Measurements from ENCODE around the gene PRRT4. TPM values are rescaled to one million over a fixed set of nuclear protein-coding genes. Genes with fewer than 3 reads are reported as not detected.

The PRRT4 gene
- total RNA-seq, 4 donors from 2014 or later, result 0.42 to 1.8 (median 0.78) TPM; not detected in 1

GRCh38 chr7:128304212-128304611, 57.3 kb downstream of the PRRT4 start:
- TF ChIP-seq CTCF (IDR thresholded peaks at IDR 0.05), result no peak
- no peak for TF ChIP-seq EP300 (IDR thresholded peaks at IDR 0.05)
- TF ChIP-seq POLR2AphosphoS5 (IDR thresholded peaks at IDR 0.05), result no peak
- no peak for TF ChIP-seq POLR2A (IDR thresholded peaks at IDR 0.05; ENCODE audit: low read depth)
- H3K27me3 ChIP-seq, result no peaks in the 10 kb centered on the region
- WGBS, result 100% methylated on average over 1 of the region's 1 CpG
- no peak overlapping the region for H3K27ac ChIP-seq (replicated peaks in 1 of 4)
- no peak for DNase-seq (ENCODE audit: extremely low spot score)
- peaks cover 19 to 85% (median 50%) of the 10 kb centered on the region in 4 donors for H3K36me3 ChIP-seq
- intact Hi-C loops (cut with DNase I), result no loop called here
- no peak overlapping the region for H3K4me3 ChIP-seq
- no peaks in the 10 kb centered on the region for H3K9me3 ChIP-seq
- H3K4me1 ChIP-seq, result no peaks in the 10 kb centered on the region

- Histone ChIP-seq H3K9me3 (no peaks in the 10 kb centered on the region), H3K36me3 (peaks cover 13 to 79% (median 45%) of the 10 kb centered on the region in 4 donors), H3K4me1 (no peaks in the 10 kb centered on the region), H3K4me3 (no peak overlapping the region), H3K27ac (replicated peaks in 1 of 4) (no peak overlapping the region), H3K27me3 (no peaks in the 10 kb centered on the region)
- DNase-seq (ENCODE audit: extremely low spot score), result no peak
- no peak for TF ChIP-seq EP300 (IDR thresholded peaks at IDR 0.05)
- no peak for TF ChIP-seq CTCF (IDR thresholded peaks at IDR 0.05)
- TF ChIP-seq POLR2A (IDR thresholded peaks at IDR 0.05; ENCODE audit: low read depth), result no peak
- no peak for TF ChIP-seq POLR2AphosphoS5 (IDR thresholded peaks at IDR 0.05)
- WGBS, result 83% methylated on average over 5 of the region's 5 CpGs
- intact Hi-C loops (cut with DNase I), result no loop called here
Measured at GRCh38 chr7:128303643-128304042, 57.8 kb downstream of the PRRT4 start.

GRCh38 chr7:128303133-128303532, 58.4 kb downstream of the PRRT4 start:
- Histone ChIP-seq H3K4me3 (no peak overlapping the region), H3K27me3 (no peaks in the 10 kb centered on the region), H3K27ac (replicated peaks in 1 of 4) (no peak overlapping the region), H3K9me3 (no peaks in the 10 kb centered on the region), H3K36me3 (peaks cover 11 to 74% (median 40%) of the 10 kb centered on the region in 4 donors), H3K4me1 (no peaks in the 10 kb centered on the region)
- 86% methylated on average over 2 of the region's 2 CpGs for WGBS
- intact Hi-C loops (cut with DNase I), result no loop called here
- no peak for DNase-seq (ENCODE audit: extremely low spot score)
- TF ChIP-seq CTCF (IDR thresholded peaks at IDR 0.05) (no peak), POLR2A (IDR thresholded peaks at IDR 0.05; ENCODE audit: low read depth) (no peak), POLR2AphosphoS5 (IDR thresholded peaks at IDR 0.05) (no peak), EP300 (IDR thresholded peaks at IDR 0.05) (no peak)

- no peaks in the 10 kb centered on the region for H3K4me1 ChIP-seq
- no peaks in the 10 kb centered on the region for H3K27me3 ChIP-seq
- DNase-seq (ENCODE audit: extremely low spot score), result no peak
- H3K27ac ChIP-seq (replicated peaks in 1 of 4), result no peak overlapping the region
- no peaks in the 10 kb centered on the region for H3K9me3 ChIP-seq
- H3K36me3 ChIP-seq, result peaks cover 10 to 64% (median 30%) of the 10 kb centered on the region in 4 donors
- intact Hi-C loops (cut with DNase I), result no loop called here
- 37% methylated on average over 10 of the region's 10 CpGs for WGBS
- TF ChIP-seq POLR2AphosphoS5 (IDR thresholded peaks at IDR 0.05), result no peak
- no peak for TF ChIP-seq POLR2A (IDR thresholded peaks at IDR 0.05; ENCODE audit: low read depth)
- no peak for TF ChIP-seq CTCF (IDR thresholded peaks at IDR 0.05)
- TF ChIP-seq EP300 (IDR thresholded peaks at IDR 0.05), result no peak
- H3K4me3 ChIP-seq, result no peak overlapping the region
Measured at GRCh38 chr7:128302139-128302538, 59.4 kb downstream of the PRRT4 start.

Small RNA genes within 50 kb of the gene (small RNA-seq; reads per million reads assigned to genes)
- 0 reads per million in 3 donors for gene RNU7-27P

Other genes with a start within 250 kb of the PRRT4 start
- not detected for gene LEP, start 120.4 kb downstream of the PRRT4 start, total RNA-seq
- 10 to 100 TPM; 13.3 to 16.6 (median 15.0) TPM for gene RBM28, start 17.8 kb downstream of the PRRT4 start, total RNA-seq
- 10 to 100 TPM; 29.1 to 72.1 (median 56.0) TPM for gene IMPDH1, start 48.3 kb upstream of the PRRT4 start, total RNA-seq
- gene HILPDA, start 94.2 kb upstream of the PRRT4 start, total RNA-seq, result 10 to 100 TPM in 1 of 4 donors, 1 to 10 TPM in 3; 4.1 to 15.1 (median 5.8) TPM
- gene METTL2B, start 115.1 kb upstream of the PRRT4 start, total RNA-seq, result 10 to 100 TPM; 19.9 to 23.5 (median 21.0) TPM